T-helper 2 cell treated with Interferon-gamma antibody and Interleukin-4, amounts not matched to agents 5 μg/mL and 100 μg/mL, for 36 hours (primary cell): Measurements from ENCODE around the gene SSBP3.
"Not testable (repeated sequence)": the region's sequence is repeated elsewhere in the genome, so short reads cannot be mapped to it uniquely, and the experiment has no call there.

Source experiments
- DNase-seq: peaks from one replicate; pipeline ENCODE4 v3.0.0; 2021; ENCODE audit warnings: low spot score
- H3K27ac Mint-ChIP-seq: one replicate; pipeline ENCODE4 v1.8.0; 2021; ENCODE audit warnings: mild to moderate bottlenecking, mixed read lengths
- H3K27me3 Mint-ChIP-seq: one replicate; pipeline ENCODE4 v1.8.0; 2021; ENCODE audit warnings: low read depth, mixed read lengths
- H3K36me3 Mint-ChIP-seq: one replicate; pipeline ENCODE4 v1.8.0; 2021; ENCODE audit warnings: low read depth, mixed read lengths
- H3K4me1 Mint-ChIP-seq: one replicate; pipeline ENCODE4 v1.8.0; 2021; ENCODE audit warnings: low read depth, mixed read lengths
- H3K4me3 Mint-ChIP-seq: one replicate; pipeline ENCODE4 v1.8.0; 2022; ENCODE audit warnings: mild to moderate bottlenecking, moderate library complexity, mixed read lengths
- H3K9me3 Mint-ChIP-seq: one replicate; pipeline ENCODE4 v1.8.0; 2021; ENCODE audit warnings: mixed read lengths

Gene SSBP3

DNA sequence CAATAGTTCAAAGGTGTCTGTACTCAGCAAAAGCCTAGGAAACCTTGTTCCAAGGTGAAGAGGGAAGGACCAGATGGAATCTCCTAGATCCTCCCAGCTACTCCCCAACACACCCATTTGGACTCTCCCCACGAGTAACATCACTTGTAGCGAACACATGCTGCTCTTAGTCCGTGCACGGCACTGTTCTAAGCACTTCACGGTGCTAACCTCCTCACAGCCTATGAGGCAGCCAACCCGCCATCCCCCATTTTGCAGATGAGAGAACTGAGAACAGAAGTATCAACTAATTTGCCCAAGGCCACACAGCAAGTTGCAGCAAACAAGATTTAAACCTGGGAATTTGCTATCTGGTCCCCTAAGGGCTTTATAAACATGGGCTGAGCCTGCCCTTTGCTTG is 182.0 kb downstream of the SSBP3 start:
- Mint-ChIP-seq H3K27ac (peak overlapping the region; percentile 23), H3K9me3 (no peaks in the 10 kb centered on the region), H3K4me1 (peaks cover 12% of the 10 kb centered on the region), H3K4me3 (no peak overlapping the region), H3K27me3 (no peaks in the 10 kb centered on the region), H3K36me3 (peaks cover 22% of the 10 kb centered on the region)
- DNase-seq: no peak

DNA sequence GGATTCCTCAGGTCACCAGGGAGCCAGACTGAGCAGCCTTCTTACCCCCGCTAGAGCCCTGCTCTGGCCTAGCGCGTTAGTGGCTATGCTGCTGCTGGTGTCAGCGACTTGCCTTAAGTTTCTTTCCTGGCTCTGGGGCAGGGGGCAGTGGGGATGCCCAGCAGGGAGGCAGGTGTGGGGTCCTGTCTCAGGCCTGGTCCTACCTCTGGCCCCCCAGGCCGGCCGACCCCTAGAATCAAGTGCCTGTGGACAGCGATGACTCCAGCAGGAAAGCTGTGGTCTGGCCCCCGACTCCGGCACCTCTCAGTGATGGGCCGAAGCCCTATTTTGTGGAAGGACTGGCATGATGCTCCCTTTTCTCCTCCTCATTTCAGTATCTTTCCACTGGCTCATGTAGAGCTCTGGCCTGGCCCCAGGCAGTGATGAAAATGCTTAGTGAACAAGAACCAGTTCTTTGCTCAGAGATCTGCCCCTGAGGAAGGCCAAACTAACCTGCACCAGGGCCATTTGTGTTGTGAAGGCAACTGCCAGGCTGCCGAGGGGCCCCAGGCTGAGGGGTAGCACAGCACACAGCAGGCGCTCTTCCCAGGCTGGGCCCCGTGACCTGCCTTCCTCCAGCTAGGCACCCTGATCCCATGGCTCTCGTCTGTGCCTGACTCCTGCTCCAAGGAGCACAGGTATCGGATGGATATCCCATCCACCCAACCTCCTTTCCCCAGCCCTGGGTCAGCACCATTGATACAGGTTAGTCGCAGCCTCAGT is 182.6 kb downstream of the SSBP3 start:
- peak overlapping the region; percentile 23 for H3K27ac Mint-ChIP-seq
- no peak for DNase-seq
- H3K36me3 Mint-ChIP-seq: peaks cover 24% of the 10 kb centered on the region
- H3K9me3 Mint-ChIP-seq: no peaks in the 10 kb centered on the region
- no peak overlapping the region for H3K4me3 Mint-ChIP-seq
- peaks cover 9% of the 10 kb centered on the region for H3K4me1 Mint-ChIP-seq
- no peaks in the 10 kb centered on the region for H3K27me3 Mint-ChIP-seq

DNA sequence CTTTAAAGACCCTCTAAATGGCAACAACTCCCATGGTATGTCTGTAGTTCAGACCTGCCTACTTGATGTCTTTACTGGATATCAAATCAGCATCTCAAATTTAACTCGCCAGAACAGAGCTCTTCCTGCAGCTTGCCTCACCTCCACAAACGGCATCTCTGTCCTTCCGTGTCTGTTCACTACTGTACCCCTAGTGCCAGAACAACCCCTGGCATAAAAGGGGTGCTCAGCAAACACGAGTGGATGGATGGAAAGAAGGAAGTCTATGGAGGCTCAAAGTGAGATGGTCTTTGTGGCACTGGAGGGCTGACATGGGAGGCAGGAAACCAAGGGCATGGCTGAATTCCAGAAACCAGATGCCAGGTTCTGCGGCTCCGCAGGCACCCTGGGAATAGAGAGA is 183.5 kb downstream of the SSBP3 start:
- Mint-ChIP-seq H3K4me3 (no peak overlapping the region), H3K27ac (peak overlapping the region; percentile 45), H3K4me1 (peaks cover 3% of the 10 kb centered on the region), H3K9me3 (no peaks in the 10 kb centered on the region), H3K27me3 (no peaks in the 10 kb centered on the region), H3K36me3 (peaks cover 32% of the 10 kb centered on the region)
- DNase-seq: no peak

DNA sequence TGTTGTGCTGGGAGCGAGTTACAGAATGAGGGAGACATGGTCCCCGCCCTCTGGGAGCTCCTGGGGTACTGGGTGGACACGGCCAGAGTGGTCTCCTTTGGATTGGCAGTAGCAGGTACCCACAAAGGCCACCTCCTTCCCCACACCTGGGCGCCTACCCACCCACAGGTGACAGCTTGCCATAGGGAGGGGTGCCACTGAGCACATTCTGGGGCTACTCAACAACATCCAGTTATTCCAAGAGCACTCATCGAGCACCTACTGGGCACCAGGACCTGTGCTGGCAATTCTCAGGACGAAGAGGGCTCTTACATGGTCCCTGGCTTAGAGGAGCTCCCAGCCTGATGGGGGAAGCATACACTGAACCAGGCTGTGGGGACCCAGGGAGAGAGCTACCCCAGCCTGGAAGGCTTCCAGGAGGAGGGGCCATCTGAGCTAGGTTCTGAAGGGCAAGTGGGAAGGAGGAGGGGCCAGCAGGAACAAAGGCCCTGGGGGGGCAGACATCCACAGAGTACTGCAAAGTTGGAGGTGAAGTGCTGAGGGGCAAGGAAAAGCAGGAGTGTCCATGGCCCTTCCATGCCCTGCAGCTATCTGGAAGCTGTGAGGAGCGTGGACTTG is 184.2 kb downstream of the SSBP3 start:
- Mint-ChIP-seq H3K9me3 (no peaks in the 10 kb centered on the region), H3K4me1 (no peaks in the 10 kb centered on the region), H3K27me3 (no peaks in the 10 kb centered on the region), H3K4me3 (no peak overlapping the region), H3K36me3 (peaks cover 37% of the 10 kb centered on the region), H3K27ac (peak overlapping the region; percentile 41)
- no peak for DNase-seq

DNA sequence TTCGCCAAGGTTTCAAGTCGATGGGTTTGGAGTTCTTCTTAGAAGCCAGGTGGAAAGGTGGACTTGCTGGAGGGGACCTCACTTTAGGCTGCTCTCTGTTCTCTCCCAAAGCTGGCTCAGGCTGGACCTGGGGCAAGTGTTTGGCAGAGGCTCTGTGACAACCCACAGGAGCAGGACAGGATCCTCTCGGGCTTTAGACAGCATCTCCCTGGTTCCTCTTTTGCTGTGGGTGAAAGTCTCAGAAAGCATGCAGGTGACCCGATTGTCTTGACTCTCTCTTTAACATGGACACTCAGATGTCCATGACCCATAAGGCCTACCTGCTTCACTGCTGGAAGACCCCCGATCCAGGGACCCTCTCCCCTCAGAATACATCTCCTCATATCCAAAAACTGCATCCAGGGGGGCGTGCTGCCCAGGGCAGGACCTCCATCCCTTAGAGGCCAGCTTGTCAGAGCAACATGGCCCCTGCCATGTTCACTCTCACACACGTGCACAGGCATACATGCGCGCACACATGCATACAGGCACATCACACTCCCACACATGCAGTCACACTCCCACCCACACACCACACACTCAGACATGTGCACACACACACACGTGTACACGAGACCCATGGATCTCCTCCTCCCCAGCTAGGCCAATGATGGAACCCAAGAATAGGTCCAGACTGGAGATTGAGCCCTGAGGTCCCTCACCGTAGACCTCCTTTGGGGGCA is 184.9 kb downstream of the SSBP3 start:
- Mint-ChIP-seq H3K27ac (no peak overlapping the region), H3K27me3 (no peaks in the 10 kb centered on the region), H3K4me3 (no peak overlapping the region), H3K9me3 (no peaks in the 10 kb centered on the region), H3K4me1 (no peaks in the 10 kb centered on the region), H3K36me3 (peaks cover 42% of the 10 kb centered on the region)
- no peak for DNase-seq

DNA sequence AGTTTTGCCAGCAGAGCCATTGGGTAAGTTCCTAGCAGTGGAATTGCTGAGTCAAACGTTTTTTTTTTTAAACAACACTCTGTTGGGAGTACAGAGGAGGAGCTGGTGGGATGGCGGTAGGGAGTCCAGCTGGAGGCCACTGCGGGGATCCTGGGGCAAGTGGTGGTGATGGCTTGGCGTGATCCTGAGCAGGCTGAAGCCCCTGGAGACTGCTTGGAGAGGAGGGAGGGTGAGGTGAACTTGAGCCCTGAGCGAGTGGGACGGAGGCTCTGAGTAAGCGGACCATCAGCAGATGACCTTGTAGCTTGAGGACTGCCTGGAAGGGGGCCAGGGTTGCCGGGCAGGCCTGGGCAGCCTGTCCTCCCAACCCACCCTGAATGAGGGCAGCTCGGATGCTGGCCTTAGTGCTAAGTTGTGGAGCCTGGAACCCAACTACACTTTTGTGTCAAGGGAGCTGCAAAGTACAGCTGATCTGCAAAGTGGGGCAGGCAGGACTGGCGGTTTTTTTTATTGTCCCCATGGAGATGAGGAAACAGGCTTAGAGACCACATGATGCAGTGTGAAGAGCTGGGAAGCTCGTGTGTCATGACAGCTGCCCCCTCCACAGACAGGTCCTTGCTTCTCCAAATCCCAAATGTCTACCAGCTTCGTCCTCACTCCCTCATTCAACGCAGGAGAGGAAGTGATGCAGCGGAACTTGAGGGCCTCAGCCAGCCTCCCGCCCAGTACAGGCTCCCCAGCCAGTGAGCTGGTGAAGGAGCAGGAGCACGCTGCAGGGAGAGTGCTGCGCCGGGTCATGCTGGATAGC is 186.0 kb downstream of the SSBP3 start:
- H3K27me3 Mint-ChIP-seq: no peaks in the 10 kb centered on the region
- H3K27ac Mint-ChIP-seq: peak overlapping the region; percentile 22
- H3K9me3 Mint-ChIP-seq: no peaks in the 10 kb centered on the region
- no peak overlapping the region for H3K4me3 Mint-ChIP-seq
- no peaks in the 10 kb centered on the region for H3K4me1 Mint-ChIP-seq
- DNase-seq: no peak
- peaks cover 47% of the 10 kb centered on the region for H3K36me3 Mint-ChIP-seq

DNA sequence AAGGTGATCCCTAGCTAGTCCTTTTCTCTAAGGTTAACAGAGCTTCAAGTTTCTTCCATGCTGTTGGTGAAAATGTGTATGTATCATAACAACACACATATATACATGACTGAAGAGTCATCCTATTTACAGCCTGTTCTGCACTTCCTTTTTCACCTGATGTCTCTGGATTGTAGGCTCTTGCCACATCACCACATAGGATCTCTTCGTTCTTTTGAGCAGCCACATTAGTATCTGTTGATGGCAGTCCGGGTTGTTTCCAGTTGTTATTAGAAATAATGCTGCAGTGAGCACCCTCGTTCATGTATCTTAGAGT is 186.5 kb downstream of the SSBP3 start:
- peaks cover 47% of the 10 kb centered on the region for H3K36me3 Mint-ChIP-seq
- no peaks in the 10 kb centered on the region for H3K27me3 Mint-ChIP-seq
- DNase-seq: no peak
- H3K4me3 Mint-ChIP-seq: no peak overlapping the region
- H3K9me3 Mint-ChIP-seq: no peaks in the 10 kb centered on the region
- H3K27ac Mint-ChIP-seq: peak overlapping the region; percentile 22
- H3K4me1 Mint-ChIP-seq: no peaks in the 10 kb centered on the region

DNA sequence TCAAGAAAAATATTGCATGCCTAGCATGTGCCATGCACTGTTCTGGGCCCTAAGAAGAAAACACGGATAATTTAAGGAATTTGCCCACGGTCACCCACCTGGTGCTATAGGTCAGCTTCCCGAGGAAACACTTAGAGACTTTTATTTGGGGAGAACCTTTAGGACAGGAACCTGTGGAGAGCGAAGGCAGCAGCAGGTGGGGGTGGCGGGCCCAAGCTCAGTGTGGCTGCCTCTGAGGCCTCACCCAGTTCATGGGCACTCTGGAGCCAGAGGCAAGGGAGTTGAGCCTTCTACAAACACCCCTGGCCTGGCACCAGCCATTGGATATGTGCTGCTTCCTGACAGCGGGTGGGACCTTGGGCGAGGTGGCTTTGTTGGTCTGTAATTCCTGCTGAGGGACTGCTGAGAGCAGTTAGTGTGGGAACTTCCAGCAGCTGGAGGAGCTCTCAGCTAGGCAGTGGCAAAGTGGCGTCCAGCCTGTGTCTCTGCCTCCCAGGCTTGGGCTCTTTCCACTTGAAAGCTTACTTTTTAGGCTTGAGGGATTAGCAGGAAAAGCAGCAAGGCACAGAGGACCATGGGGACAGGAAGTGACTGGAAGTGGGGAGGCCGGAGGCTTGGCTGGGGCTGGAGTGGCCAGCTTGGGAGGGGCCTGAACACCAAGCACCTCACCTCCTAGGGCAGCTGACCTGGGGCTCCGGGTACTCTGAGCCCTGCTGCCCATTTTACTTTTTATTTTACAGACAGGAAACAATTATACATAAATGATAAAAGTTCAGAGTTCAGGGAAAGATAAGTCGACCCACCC is 187.1 kb downstream of the SSBP3 start:
- no peak overlapping the region for H3K4me3 Mint-ChIP-seq
- peaks cover 52% of the 10 kb centered on the region for H3K36me3 Mint-ChIP-seq
- no peak for DNase-seq
- no peaks in the 10 kb centered on the region for H3K9me3 Mint-ChIP-seq
- H3K4me1 Mint-ChIP-seq: no peaks in the 10 kb centered on the region
- no peak overlapping the region for H3K27ac Mint-ChIP-seq
- H3K27me3 Mint-ChIP-seq: no peaks in the 10 kb centered on the region

DNA sequence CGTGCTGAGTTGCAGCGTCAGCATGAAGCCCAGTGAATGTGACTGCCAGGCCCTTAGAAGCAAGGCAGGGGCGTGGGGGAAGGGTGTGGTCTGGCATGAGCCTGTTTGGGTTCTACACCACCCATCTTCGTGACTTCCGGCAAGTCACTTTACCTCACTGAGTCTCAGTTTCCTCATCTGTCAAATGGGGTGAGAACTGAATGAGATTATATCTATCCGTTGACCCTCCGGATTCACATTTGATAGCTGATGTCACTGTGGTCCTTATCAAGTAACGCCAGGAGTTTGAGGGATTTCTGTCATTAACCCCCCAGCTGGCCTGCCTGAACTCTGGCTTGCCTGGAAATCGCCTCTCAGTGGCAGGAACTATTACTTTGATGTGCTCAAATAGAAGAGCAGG is 190.7 kb downstream of the SSBP3 start:
- H3K4me1 Mint-ChIP-seq: no peaks in the 10 kb centered on the region
- peaks cover 65% of the 10 kb centered on the region for H3K36me3 Mint-ChIP-seq
- H3K9me3 Mint-ChIP-seq: no peaks in the 10 kb centered on the region
- no peak overlapping the region for H3K4me3 Mint-ChIP-seq
- H3K27me3 Mint-ChIP-seq: no peaks in the 10 kb centered on the region
- no peak overlapping the region for H3K27ac Mint-ChIP-seq
- DNase-seq: no peak

DNA sequence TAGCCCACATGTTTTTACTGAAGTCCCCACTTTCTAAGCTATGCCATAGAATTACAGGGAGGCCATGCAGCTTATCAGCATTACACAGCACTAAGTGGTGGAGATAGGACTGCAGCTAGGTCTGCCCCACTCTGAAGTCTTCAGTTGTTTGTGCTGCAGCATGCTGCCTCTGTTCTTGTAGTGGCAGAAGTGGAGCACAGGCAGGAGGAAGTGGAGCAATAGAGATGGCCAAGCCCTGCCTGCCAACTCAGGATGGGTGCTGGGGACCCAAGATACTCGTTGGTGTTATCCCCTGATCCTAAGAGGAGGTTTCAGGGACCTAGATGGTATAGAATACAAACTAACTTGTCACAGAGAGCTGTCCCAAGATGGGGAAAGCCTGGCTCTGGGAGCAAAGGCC is 193.3 kb downstream of the SSBP3 start:
- Mint-ChIP-seq H3K4me3 (no peak overlapping the region), H3K36me3 (peaks cover 68% of the 10 kb centered on the region), H3K4me1 (no peaks in the 10 kb centered on the region), H3K9me3 (no peaks in the 10 kb centered on the region), H3K27ac (no peak overlapping the region), H3K27me3 (no peaks in the 10 kb centered on the region)
- DNase-seq: no peak

DNA sequence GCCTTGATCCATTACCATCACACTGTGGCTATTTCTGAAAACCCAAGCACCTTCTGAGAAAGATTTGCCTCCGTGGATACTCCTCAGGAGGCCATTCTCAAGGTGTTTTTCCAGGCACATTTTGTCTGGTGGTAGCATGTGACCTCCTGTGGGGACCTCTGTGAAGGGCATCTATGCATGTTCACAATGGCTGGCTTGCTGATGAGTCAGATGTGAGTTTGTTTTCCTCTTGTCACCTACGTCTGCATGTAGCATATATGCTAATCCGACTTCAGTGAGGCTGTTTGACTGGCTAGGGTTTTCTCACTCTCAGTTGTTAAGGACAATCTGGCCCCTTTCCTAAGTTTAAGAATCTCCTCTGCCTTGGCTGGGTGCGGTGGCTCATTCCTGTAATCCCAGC is 198.3 kb downstream of the SSBP3 start:
- not testable (repeated sequence) for H3K4me3 Mint-ChIP-seq, H3K9me3 Mint-ChIP-seq, H3K27me3 Mint-ChIP-seq, H3K27ac Mint-ChIP-seq, DNase-seq, H3K4me1 Mint-ChIP-seq
- peaks cover 64% of the 10 kb centered on the region for H3K36me3 Mint-ChIP-seq

DNA sequence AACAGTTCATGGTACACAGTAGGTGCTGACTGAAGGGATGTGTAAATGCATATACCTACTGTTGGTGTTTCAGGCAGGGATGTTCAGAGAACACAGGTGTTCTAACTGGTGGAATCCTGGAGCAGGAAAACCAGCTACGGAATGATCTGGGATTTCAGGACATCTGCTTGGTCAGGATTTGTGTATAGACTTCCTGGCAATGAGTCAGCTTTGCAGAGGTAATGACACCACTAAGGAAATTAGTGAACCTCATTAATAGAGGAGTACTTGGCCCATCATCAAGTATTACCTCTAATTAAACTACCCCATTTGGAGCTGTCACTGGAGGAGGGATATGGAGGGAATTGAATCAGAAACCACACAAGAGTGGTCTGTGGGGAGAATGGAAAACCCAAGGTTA is 198.9 kb downstream of the SSBP3 start:
- Mint-ChIP-seq H3K27me3 (no peaks in the 10 kb centered on the region), H3K9me3 (no peaks in the 10 kb centered on the region), H3K36me3 (peaks cover 63% of the 10 kb centered on the region), H3K27ac (no peak overlapping the region), H3K4me1 (peaks cover 7% of the 10 kb centered on the region), H3K4me3 (no peak overlapping the region)
- DNase-seq: no peak

DNA sequence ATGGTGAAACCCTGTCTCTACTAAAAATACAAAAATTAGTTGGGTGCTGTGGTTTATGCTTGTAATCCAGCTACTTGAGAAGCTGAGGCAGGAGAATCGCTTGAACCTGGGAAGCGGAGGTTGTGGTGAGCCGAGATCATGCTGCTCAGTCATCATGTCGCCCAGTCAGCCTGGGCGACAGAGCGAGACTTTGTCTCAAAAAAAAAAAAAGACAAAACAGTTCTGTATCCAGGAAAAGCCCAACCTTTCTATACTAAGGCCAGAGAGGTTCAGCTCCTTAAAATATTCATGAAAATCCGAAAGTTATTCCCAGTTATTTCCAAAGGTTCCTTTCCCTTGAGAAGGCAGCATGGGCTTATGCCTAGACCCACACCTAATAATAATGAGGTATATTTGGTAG is 202.0 kb downstream of the SSBP3 start:
- H3K4me3 Mint-ChIP-seq: no peak overlapping the region
- DNase-seq: no peak
- no peaks in the 10 kb centered on the region for H3K27me3 Mint-ChIP-seq
- peaks cover 51% of the 10 kb centered on the region for H3K36me3 Mint-ChIP-seq
- H3K27ac Mint-ChIP-seq: no peak overlapping the region
- H3K9me3 Mint-ChIP-seq: no peaks in the 10 kb centered on the region
- H3K4me1 Mint-ChIP-seq: peaks cover 26% of the 10 kb centered on the region
